Measurements from ENCODE around the gene PCNX1.
A peak's percentile ranks its signal among the peaks of the same experiment; 100 is the strongest.

PCNX1 gene

DNA sequence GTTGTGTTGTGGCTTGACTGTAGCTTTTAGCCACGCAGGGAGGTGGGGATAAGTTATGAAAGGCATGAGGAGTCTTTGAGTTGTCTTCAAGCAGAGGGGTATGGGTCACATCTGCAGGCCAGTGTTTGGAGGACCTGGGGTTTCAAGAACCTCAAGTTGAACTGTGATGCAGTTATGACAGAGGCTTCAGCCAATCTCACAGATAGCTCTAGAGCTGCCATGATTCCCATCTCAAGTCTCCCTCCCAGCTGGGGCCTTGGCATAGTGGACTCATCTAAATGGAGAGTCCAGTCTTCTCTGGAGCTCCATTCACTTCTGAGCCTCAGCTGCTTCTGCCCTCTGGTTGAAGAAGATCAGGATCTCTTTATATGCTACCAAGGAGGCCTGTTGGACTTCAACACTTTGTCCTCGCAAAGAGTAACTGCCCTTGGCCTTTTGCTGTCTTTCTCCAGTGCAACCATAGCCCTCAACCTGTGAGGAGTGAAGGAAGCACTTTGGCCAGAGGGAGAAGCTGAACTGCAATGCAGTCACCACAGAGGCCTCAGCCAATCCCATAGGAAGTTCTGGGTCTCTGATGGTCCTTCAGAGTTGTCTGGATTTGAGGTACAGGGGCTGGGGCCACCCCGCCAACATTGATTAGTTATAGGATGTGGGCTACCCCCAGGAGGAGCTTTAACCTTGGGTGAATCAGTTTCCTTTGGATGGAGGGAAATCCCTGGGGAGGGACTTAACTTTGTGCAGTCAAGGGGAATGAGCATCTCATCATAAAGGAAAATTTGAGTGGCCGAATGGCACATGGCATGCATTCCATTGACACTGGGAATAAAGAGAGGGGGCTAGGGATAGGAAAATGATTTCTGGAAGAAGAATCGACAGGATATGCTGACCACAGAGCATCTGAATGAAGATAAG is 230.5 kb downstream of the PCNX1 start (continued):
- TF ChIP-seq ZBTB17 (tag by site-specific recombination; IDR thresholded peaks at IDR 0.05), result no peak
- TF ChIP-seq, protein P1, sequence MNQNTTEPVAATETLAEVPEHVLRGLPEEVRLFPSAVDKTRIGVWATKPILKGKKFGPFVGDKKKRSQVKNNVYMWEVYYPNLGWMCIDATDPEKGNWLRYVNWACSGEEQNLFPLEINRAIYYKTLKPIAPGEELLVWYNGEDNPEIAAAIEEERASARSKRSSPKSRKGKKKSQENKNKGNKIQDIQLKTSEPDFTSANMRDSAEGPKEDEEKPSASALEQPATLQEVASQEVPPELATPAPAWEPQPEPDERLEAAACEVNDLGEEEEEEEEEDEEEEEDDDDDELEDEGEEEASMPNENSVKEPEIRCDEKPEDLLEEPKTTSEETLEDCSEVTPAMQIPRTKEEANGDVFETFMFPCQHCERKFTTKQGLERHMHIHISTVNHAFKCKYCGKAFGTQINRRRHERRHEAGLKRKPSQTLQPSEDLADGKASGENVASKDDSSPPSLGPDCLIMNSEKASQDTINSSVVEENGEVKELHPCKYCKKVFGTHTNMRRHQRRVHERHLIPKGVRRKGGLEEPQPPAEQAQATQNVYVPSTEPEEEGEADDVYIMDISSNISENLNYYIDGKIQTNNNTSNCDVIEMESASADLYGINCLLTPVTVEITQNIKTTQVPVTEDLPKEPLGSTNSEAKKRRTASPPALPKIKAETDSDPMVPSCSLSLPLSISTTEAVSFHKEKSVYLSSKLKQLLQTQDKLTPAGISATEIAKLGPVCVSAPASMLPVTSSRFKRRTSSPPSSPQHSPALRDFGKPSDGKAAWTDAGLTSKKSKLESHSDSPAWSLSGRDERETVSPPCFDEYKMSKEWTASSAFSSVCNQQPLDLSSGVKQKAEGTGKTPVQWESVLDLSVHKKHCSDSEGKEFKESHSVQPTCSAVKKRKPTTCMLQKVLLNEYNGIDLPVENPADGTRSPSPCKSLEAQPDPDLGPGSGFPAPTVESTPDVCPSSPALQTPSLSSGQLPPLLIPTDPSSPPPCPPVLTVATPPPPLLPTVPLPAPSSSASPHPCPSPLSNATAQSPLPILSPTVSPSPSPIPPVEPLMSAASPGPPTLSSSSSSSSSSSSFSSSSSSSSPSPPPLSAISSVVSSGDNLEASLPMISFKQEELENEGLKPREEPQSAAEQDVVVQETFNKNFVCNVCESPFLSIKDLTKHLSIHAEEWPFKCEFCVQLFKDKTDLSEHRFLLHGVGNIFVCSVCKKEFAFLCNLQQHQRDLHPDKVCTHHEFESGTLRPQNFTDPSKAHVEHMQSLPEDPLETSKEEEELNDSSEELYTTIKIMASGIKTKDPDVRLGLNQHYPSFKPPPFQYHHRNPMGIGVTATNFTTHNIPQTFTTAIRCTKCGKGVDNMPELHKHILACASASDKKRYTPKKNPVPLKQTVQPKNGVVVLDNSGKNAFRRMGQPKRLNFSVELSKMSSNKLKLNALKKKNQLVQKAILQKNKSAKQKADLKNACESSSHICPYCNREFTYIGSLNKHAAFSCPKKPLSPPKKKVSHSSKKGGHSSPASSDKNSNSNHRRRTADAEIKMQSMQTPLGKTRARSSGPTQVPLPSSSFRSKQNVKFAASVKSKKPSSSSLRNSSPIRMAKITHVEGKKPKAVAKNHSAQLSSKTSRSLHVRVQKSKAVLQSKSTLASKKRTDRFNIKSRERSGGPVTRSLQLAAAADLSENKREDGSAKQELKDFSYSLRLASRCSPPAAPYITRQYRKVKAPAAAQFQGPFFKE (tag by site-specific recombination; IDR thresholded peaks at IDR 0.05; ENCODE audit: borderline replicate concordance), result no peak
- TF ChIP-seq, protein P2, sequence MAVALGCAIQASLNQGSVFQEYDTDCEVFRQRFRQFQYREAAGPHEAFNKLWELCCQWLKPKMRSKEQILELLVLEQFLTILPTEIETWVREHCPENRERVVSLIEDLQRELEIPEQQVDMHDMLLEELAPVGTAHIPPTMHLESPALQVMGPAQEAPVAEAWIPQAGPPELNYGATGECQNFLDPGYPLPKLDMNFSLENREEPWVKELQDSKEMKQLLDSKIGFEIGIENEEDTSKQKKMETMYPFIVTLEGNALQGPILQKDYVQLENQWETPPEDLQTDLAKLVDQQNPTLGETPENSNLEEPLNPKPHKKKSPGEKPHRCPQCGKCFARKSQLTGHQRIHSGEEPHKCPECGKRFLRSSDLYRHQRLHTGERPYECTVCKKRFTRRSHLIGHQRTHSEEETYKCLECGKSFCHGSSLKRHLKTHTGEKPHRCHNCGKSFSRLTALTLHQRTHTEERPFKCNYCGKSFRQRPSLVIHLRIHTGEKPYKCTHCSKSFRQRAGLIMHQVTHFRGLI (tag by site-specific recombination; IDR thresholded peaks at IDR 0.05), result no peak
- no peak for TF ChIP-seq RBAK (tag by site-specific recombination; IDR thresholded peaks at IDR 0.05)
- no peak for TF ChIP-seq ZNF768 (tag by site-specific recombination; IDR thresholded peaks at IDR 0.05)
- no peak for TF ChIP-seq ZSCAN23 (tag by site-specific recombination; IDR thresholded peaks at IDR 0.05)
- TF ChIP-seq ZNF777 (tag by site-specific recombination; IDR thresholded peaks at IDR 0.05; ENCODE audit: borderline replicate concordance), result no peak

DNA sequence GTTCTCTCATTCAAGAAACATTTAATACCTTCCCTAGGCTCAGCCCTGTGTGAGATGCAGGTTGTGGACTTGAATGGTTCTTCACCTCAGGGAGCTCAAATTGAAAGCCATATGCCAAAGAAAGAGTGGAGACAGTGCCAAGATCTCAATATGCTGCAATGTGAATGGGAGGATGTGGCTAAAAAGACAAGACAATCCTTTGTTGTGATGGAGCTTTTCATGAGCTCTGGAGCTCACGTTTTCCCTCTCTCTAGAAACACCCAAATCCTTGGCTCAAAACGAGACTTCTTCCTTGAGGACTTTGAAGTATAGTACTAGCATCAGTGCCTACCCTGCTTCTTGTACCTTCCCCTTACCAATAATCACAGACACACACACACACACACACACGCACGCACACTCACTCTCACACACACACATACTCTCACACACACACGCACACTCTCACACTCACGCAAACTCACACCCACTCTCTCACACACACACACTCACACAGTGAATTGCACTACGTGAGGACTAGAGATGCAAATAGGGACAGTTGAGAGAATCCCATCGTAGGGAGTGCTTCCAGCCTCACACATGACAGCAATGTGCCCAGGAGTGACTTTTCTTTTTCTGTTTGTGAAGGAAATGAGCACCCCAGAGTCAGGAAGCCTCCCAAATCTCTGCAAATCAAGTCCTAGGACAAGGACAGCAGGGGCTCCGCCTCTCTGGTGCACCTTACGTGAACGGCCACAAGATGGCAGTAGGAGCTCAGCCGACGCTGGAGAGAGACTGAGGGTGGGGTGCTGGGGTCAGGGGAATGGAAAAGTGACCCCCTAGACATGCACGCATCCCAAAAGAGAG is 231.4 kb downstream of the PCNX1 start:
- H3K4me1 ChIP-seq (ENCODE audit: control insufficient read depth, insufficient read depth, low read length), result no peaks in the 10 kb centered on the region
- ChIA-PET POLR2A (no interaction called here), CTCF (interaction anchor here (0.6 to 3.3 kb wide), 16 partner anchors 16 to 1792 kb away, joined by 3 to 30 read pairs (median 3); no protein-coding TSS in a partner anchor)
- no peaks in the 10 kb centered on the region for H3K9me3 ChIP-seq (ENCODE audit: control insufficient read depth, insufficient read depth, low read depth, low read length)
- no peak overlapping the region for H3K4me3 ChIP-seq (ENCODE audit: low read depth, low read length)
- TF ChIP-seq ZFHX2 (tag by site-specific recombination; conservative IDR thresholded peaks at IDR 0.05) (peak; percentile 63), ZNF585B (tag by site-specific recombination; IDR thresholded peaks at IDR 0.05) (no peak), GFI1B (tag by site-specific recombination; IDR thresholded peaks at IDR 0.05) (peak; percentile 11; the same call in 1 of the 2 replicates), ZNF2 (tag by site-specific recombination; IDR thresholded peaks at IDR 0.05) (no peak), ZBTB1 (tag by site-specific recombination; IDR thresholded peaks at IDR 0.05) (no peak), ZNF610 (tag by site-specific recombination; IDR thresholded peaks at IDR 0.05; ENCODE audit: borderline replicate concordance) (no peak), ZNF707 (tag by site-specific recombination; IDR thresholded peaks at IDR 0.05) (no peak), ZNF654 (tag by site-specific recombination; IDR thresholded peaks at IDR 0.05; ENCODE audit: low read depth) (peak; percentile 87), EGR2 (tag by site-specific recombination; IDR thresholded peaks at IDR 0.05; ENCODE audit: low read depth) (peak; percentile 61), MYNN (tag by site-specific recombination; IDR thresholded peaks at IDR 0.05; ENCODE audit: borderline replicate concordance) (no peak)
- TF ChIP-seq, protein P3, sequence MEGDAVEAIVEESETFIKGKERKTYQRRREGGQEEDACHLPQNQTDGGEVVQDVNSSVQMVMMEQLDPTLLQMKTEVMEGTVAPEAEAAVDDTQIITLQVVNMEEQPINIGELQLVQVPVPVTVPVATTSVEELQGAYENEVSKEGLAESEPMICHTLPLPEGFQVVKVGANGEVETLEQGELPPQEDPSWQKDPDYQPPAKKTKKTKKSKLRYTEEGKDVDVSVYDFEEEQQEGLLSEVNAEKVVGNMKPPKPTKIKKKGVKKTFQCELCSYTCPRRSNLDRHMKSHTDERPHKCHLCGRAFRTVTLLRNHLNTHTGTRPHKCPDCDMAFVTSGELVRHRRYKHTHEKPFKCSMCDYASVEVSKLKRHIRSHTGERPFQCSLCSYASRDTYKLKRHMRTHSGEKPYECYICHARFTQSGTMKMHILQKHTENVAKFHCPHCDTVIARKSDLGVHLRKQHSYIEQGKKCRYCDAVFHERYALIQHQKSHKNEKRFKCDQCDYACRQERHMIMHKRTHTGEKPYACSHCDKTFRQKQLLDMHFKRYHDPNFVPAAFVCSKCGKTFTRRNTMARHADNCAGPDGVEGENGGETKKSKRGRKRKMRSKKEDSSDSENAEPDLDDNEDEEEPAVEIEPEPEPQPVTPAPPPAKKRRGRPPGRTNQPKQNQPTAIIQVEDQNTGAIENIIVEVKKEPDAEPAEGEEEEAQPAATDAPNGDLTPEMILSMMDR (tag by site-specific recombination; IDR thresholded peaks at IDR 0.05), result peak; percentile 59
- TF ChIP-seq, protein P4, sequence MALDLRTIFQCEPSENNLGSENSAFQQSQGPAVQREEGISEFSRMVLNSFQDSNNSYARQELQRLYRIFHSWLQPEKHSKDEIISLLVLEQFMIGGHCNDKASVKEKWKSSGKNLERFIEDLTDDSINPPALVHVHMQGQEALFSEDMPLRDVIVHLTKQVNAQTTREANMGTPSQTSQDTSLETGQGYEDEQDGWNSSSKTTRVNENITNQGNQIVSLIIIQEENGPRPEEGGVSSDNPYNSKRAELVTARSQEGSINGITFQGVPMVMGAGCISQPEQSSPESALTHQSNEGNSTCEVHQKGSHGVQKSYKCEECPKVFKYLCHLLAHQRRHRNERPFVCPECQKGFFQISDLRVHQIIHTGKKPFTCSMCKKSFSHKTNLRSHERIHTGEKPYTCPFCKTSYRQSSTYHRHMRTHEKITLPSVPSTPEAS (tag by site-specific recombination; IDR thresholded peaks at IDR 0.05), result 0 out of 2 replicates have a peak, but pooled peaks have one; percentile 37
- no peak overlapping the region for H3K27ac ChIP-seq (ENCODE audit: extremely low read depth, low read depth, low read length)
- H3K36me3 ChIP-seq (ENCODE audit: control insufficient read depth in 2 of 2, insufficient read depth in 1 of 2, low read length in 2 of 2), result no peaks in the 10 kb centered on the region

All from HEK293 (cell line).